Fibroblast of lung (primary cell): ENCODE measurements around the gene RAB8B.

Experiments used
- CTCF ChIP-seq, 2 donors: IDR thresholded peaks in 1 of 2; conservative IDR thresholded peaks in 1 of 2; 1 replicate in 1 of 2; 2 replicates in 1 of 2; pipeline ENCODE4 v1.5.1; 2011 to 2012; ENCODE audit warnings: low read length in 2 of 2, control low read depth in 1 of 2, inconsistent platforms in 1 of 2, low read depth in 1 of 2, mild to moderate bottlenecking in 1 of 2
- EZH2 ChIP-seq: IDR thresholded peaks from 2 replicates; pipeline ENCODE4 v1.5.1; 2012; ENCODE audit warnings: low read length, control low read depth, mild to moderate bottlenecking; ENCODE audit errors: missing control alignments

GRCh38 chr15:63211549-63211948 is 22.1 kb downstream of the RAB8B start:
- TF ChIP-seq CTCF (conservative IDR thresholded peaks at IDR 0.05 in 1 of 2, IDR thresholded peaks at IDR 0.05 in 1 of 2; ENCODE audit: low read depth in 1 of 2, low read length in 2 of 2) (no peak), EZH2 (no peak)
